MG63 (cell line): ENCODE measurements around the gene TBL1X. TPM values are rescaled to one million over a fixed set of nuclear protein-coding genes. Genes with fewer than 3 reads are reported as not detected.

ENCODE experiments used
- DNase-seq: peaks from one replicate; pipeline ENCODE4 v3.0.0-alpha.2; 2020
- H3K27me3 ChIP-seq: fragments of 250-450 bp; sonication (Bioruptor Pico); 2 replicates; pipeline ENCODE4 v1.5.1; 2020; ENCODE audit warnings: mild to moderate bottlenecking, moderate library complexity
- H3K36me3 ChIP-seq: fragments of 250-450 bp; sonication (Bioruptor Pico); 2 replicates; pipeline ENCODE4 v1.5.1; 2020; ENCODE audit warnings: mild to moderate bottlenecking, moderate library complexity
- H3K4me3 ChIP-seq: fragments of 250-450 bp; sonication (Bioruptor Pico); 2 replicates; pipeline ENCODE4 v1.5.1; 2020; ENCODE audit warnings: mild to moderate bottlenecking, moderate library complexity
- H3K9me3 ChIP-seq: fragments of 250-450 bp; sonication (Bioruptor Pico); 2 replicates; pipeline ENCODE4 v1.5.1; 2020; ENCODE audit warnings: mild to moderate bottlenecking, moderate library complexity
- total RNA-seq: library from RNA; depleted of rRNA; stranded (reverse); fragments of >200 nt; shearing (Covaris generic); gene quantifications from 2 replicates; pipeline ENCODE4 v1.2.3, GENCODE V29; 2014; ENCODE audit warnings: low replicate concordance

Gene TBL1X
- total RNA-seq, 1 experiment from 2014 or later = 4.3 TPM

DNA sequence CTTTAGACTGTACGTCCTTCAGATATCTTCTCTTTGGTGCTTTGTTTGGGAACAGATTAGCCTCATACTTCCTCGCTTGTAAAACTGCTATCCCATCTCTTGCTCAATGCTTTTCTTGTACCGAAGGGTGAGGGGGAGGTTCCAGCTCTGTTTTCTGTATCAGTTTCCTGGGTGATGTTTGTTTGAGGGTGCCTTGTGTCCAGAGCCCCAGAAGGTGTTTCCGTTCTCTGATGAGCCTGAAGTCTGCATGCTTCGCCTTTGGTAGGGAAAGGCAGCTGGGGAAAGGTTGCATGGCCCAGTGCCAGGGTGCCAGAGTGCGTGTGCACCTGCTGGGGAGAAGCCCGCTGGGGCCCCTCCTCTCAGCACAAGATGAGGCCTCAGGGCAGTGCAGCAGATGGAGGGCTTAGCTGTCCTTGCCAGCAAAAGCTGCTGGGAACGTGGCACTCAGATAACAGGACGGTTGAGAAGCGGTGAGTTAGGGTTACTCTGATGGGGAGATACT lies 73.7 kb downstream of the TBL1X start:
- H3K36me3 ChIP-seq = no peaks in the 10 kb centered on the region
- no peak for DNase-seq
- no peaks in the 10 kb centered on the region for H3K9me3 ChIP-seq
- no peaks in the 10 kb centered on the region for H3K27me3 ChIP-seq
- no peak overlapping the region for H3K4me3 ChIP-seq

DNA sequence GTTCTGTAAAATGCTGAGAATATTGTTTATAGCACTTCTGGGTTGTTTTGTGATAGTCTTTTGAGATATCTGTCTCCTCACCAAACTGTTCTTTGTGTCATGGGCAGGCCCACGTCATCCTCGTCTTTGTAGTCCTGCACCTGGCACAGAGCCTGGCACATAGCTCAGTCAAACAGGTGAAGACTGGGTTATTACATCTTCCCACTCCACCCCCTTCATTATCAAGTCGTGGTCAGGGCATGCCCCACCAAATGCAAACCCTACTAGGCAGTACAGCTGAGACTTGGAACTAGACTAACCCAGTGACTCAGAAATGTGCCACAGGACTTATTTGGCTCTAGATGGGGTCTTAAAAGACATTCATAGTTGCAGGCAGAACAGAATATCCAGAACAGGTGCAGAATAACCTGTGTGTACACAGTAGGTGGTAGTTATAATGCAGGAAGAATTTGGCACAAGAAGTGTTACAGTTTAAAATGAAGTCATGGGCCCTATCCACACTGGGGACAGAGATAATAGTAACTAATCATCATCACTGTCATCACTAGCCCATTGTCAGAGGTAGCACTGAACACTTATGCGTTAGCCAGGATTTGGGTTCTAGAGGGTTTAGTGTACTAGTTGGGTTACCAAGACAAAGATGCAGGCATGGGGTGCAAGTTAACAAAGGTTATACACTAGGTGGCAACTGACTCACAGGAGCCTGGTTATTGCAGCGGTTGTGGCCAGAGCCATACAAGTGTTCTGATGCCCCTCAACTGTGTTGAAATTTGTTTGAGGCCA lies 74.9 kb downstream of the TBL1X start:
- no peaks in the 10 kb centered on the region for H3K9me3 ChIP-seq
- H3K4me3 ChIP-seq = no peak overlapping the region
- no peak for DNase-seq
- H3K27me3 ChIP-seq = no peaks in the 10 kb centered on the region
- no peaks in the 10 kb centered on the region for H3K36me3 ChIP-seq

DNA sequence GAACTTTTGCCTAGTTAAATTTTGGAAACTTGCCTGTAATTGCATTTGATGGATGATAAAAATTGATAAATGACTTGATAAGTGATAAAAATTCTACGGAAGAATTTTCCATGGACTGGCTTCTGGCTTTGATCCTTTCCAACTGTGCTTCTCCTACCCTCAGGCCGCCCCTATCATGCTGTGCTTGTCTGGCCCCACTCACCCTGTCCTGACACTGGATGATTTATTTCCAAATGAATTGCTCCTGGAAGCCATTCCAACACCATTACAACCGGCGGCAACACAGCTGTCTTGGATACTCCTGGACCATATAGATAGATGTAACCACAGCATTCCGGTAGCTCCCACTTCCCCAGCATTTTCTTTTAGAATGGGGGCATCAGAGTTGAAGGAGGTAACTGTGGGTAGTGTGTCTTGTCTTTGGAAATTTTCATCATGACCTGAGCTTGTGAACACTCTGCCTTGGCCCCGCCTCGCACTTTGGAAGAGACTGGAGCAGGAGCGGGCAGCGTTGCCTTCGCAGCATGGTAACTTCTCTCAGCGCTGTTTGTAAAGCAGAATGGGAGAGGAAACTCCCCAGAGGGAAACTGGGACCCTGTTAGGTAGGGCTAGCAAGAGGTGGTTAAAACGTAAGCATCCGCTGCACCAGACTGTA lies 77.4 kb downstream of the TBL1X start:
- no peaks in the 10 kb centered on the region for H3K9me3 ChIP-seq
- no peaks in the 10 kb centered on the region for H3K36me3 ChIP-seq
- no peaks in the 10 kb centered on the region for H3K27me3 ChIP-seq
- no peak overlapping the region for H3K4me3 ChIP-seq
- no peak for DNase-seq

DNA sequence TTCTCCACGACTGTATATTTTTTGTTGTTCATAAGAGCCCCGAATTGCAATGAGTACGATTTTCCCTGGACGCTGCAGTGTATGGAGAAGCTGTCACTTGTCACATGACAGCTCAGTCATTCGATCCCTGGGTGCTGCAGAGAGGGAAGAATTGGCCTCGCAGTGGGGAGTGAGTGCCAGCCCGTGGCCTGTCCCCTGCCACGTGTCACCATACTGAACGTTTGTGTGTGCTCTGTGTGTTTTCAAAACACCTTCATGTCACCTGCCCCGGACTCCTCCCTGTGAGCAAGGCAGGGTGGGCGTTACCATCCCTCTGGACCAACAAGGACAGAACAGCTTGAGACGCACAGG lies 77.9 kb downstream of the TBL1X start:
- no peaks in the 10 kb centered on the region for H3K9me3 ChIP-seq

DNA sequence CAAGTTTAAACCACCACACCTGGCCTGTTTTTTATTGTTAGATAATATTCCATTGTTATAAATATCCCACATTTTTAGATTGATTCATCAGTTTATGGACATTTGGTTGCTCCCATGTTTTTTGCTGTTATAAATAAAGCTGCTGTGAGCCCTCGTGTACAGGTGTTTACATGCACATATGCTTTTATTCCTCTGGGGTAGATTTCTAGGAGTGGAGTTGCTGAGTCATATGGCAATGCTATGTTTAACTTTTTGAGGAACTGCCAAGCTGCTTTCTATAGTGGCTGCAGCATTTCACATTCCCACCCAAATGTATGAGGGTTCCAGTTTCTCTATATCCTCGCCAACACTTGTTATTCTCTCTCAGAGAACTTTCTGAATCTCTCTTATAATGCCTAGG lies 90.5 kb downstream of the TBL1X start:
- no peak for DNase-seq
- H3K4me3 ChIP-seq = no peak overlapping the region
- no peaks in the 10 kb centered on the region for H3K9me3 ChIP-seq
- no peaks in the 10 kb centered on the region for H3K27me3 ChIP-seq
- no peaks in the 10 kb centered on the region for H3K36me3 ChIP-seq

More for the DNA sequence above, 77.9 kb downstream of the TBL1X start:
- DNase-seq = no peak
- Histone ChIP-seq H3K36me3 (no peaks in the 10 kb centered on the region), H3K4me3 (no peak overlapping the region), H3K27me3 (no peaks in the 10 kb centered on the region)

DNA sequence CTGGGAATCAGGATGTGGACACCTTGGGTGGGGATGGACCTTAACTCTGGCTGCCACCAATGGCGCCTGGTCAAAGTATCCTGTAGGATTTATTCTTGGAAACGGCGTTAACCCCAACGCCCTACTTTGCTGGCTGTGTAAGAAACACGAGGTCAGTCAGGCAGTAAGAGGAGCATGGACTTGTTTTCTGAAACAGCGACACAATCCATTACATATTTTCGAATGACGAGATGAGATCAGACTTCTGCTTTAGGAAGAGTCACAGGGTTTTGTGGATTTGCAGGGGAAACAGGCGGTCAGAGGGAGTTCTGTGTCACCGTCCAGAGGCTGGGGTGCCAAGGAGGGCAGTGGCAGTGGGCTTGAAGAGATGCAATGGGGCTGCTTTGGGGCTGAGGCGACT lies 92.2 kb downstream of the TBL1X start:
- DNase-seq = no peak
- Histone ChIP-seq H3K4me3 (no peak overlapping the region), H3K36me3 (no peaks in the 10 kb centered on the region), H3K9me3 (no peaks in the 10 kb centered on the region), H3K27me3 (no peaks in the 10 kb centered on the region)

DNA sequence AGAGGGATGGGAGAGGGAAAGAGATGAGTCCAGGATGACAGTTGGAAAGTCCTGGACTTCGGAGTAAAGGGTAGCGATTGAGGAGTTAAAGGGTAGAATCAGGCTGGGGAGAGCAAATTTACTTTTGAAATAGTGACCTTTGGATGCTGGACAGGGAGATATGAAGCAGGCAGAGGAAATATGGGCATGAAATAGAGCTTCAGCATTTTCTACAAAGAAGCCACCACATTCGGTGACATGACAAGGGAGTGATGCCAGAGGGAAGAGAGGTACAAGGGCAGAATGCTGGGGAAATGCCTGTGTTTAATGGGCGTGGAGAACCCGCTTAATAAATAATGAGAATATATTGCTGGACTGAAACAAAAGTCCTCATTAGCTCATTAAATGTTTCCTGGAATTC lies 92.7 kb downstream of the TBL1X start:
- Histone ChIP-seq H3K4me3 (no peak overlapping the region), H3K9me3 (no peaks in the 10 kb centered on the region), H3K36me3 (no peaks in the 10 kb centered on the region), H3K27me3 (no peaks in the 10 kb centered on the region)
- no peak for DNase-seq

DNA sequence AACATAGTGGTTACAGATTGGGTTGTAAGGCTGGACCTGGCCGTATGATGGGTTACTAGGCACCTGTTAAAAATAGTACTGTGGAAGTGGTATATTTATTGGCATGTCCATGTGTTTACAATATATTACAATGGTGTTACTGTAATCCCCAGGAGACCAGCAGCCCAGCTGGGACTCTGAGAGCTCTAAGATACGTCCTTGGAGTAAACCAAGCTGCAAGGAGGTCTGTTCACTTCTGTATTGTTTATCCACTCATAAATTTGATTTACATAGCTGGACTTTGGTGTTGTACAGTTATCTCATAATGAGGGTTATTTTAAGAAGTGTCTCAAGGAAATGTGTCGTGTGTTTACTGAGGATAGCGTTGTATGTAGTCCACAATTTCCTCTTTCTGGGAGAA lies 93.8 kb downstream of the TBL1X start:
- no peaks in the 10 kb centered on the region for H3K27me3 ChIP-seq
- H3K9me3 ChIP-seq = no peaks in the 10 kb centered on the region
- DNase-seq = no peak
- H3K4me3 ChIP-seq = no peak overlapping the region
- H3K36me3 ChIP-seq = no peaks in the 10 kb centered on the region

DNA sequence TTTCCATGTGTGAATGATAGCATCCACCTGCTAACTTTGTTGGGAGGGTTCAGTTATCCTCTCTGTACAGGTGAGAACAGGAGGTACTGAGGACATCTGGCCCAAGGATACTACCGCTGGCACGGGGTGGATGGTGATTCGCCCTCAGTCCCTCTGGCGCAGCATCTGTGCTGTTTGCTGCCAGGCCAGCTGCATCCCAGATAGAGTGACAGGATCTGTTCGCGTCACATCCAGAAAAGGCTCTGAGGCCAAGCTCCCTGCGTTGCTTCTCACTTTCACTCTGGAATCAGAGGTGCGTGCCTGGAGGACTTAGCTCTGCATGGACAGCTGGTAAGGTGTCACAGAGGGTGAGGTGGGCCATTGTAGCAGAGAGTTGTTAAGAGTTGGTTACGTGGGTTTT lies 95.4 kb downstream of the TBL1X start:
- no peak for DNase-seq
- Histone ChIP-seq H3K36me3 (no peaks in the 10 kb centered on the region), H3K9me3 (no peaks in the 10 kb centered on the region), H3K4me3 (no peak overlapping the region), H3K27me3 (no peaks in the 10 kb centered on the region)

DNA sequence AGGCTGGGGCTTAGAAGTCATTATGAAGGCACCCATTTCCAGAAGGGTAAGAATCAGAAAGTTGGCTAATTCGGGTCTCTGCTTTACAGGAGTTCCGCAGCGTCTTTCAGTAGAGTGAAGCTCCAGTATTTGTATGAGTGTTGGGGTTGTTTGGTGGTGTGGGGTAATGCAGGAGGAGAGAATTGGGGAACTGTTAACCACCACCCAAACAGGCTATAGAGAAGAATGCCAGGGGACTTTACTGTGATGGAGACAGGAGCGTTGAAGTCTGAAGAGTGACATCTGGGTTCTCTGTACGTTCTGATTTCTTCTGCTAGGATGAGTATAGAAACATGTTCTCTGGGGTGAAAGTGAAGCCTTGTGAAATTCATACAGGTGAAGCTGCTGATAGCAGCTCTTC lies 96.3 kb downstream of the TBL1X start:
- H3K36me3 ChIP-seq = no peaks in the 10 kb centered on the region
- no peaks in the 10 kb centered on the region for H3K27me3 ChIP-seq
- no peaks in the 10 kb centered on the region for H3K9me3 ChIP-seq
- H3K4me3 ChIP-seq = no peak overlapping the region
- DNase-seq = no peak

DNA sequence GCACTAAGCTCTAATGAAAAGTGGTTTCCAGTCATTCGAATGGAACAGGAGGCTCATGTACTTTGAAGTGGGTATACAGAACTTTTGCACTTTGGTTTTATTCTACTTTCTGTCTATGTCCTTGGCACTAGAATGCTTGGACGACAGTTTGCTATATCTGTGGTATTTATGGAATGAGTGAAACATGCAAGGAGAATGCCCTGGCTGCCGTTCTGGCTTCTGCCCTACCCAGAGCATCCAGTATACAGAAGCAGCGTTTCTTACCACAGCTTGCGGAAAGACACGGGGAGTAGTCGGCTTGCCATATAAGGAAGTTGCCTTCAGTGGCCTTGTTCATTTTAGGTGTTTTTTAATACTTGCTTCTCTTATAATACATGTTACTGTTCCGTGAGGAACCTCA lies 98.0 kb downstream of the TBL1X start:
- Histone ChIP-seq H3K9me3 (no peaks in the 10 kb centered on the region), H3K36me3 (no peaks in the 10 kb centered on the region), H3K27me3 (no peaks in the 10 kb centered on the region), H3K4me3 (no peak overlapping the region)
- DNase-seq = peak; percentile 89

DNA sequence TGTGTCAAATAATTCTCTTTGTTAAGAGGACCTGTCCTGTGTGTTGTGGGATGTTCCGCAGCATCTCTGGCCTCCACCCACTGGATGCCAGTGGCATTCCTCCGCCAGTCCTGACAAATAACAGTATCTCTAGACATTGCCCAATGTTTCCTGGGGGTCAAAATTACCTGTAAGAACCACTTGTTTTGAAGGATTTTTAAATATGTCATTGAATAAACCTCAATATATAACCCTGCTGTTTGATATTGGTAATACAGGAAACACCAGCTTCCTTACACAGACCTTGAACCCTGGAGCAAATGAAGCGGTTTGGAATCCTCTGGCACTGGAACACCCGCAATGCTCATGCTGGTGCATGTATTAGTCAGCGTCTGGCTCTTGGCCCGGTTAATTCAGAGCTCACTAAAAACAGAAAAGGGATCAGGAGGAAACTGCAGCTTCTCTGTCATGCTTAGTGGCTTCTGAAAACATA lies 101.3 kb downstream of the TBL1X start:
- Histone ChIP-seq H3K4me3 (no peak overlapping the region), H3K27me3 (no peaks in the 10 kb centered on the region), H3K9me3 (no peaks in the 10 kb centered on the region), H3K36me3 (no peaks in the 10 kb centered on the region)
- DNase-seq = peak; percentile 93

DNA sequence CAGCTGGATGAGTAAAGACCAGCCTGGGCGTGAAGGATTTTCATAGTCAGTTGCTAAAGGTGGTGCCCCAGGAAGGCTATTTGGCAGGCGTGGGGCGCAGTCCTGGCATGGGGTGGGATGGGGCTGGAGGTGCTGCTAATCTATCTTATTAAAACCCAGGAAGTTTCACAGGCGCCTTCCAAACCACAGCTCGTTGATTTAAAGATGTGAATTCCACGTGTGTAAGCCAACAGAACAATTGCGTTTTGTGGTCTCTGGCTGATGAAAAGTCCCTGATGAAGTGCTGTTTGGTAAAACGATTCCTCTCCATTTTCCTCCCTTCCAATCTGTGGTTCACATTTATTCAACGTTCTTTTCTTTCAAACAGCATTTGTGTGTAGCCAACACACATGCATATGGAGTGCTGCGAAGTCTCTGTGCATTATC lies 105.0 kb downstream of the TBL1X start:
- Histone ChIP-seq H3K4me3 (no peak overlapping the region), H3K9me3 (no peaks in the 10 kb centered on the region), H3K27me3 (no peaks in the 10 kb centered on the region), H3K36me3 (no peaks in the 10 kb centered on the region)
- peak; percentile 85 for DNase-seq

DNA sequence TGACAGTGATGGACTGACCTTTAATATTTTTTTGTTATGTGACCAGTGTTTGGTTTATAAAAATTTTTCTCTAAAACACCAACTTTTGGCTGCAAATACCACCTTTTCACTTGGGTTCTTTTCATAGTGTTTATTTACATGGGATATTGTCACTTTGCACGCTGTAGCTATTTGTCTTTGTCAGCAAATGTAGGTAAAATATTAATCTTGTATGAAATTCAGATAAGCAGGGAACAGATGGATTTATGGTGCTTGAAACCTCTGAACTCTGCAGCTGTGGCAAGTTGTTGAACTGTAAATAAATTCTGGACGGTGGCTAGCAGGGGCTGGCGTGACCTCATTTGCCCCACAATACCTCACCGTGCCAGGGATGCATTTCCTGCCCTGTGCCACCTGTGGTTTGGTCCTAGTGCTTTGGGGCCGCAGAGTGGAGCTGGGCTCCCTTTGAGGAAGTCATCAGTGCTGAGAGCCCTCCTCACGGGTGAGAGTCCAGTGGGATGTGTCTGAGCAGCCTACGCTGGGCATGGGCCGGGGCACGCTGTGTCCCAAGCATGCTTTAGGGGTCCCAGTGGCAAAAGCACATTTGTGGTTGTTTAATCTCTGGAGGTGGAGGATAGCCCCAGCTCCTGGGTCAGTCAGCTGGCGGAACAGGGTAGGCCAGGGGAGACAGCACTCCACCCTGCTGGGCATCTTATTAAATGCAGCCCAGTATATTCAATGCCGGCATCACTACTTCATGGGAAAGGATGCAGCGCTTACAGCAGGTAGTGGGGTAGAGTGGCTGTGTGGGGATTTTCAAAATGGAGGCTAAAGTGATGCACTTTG lies 108.6 kb downstream of the TBL1X start:
- Histone ChIP-seq H3K36me3 (no peaks in the 10 kb centered on the region), H3K9me3 (no peaks in the 10 kb centered on the region), H3K4me3 (no peak overlapping the region), H3K27me3 (no peaks in the 10 kb centered on the region)
- DNase-seq = no peak

DNA sequence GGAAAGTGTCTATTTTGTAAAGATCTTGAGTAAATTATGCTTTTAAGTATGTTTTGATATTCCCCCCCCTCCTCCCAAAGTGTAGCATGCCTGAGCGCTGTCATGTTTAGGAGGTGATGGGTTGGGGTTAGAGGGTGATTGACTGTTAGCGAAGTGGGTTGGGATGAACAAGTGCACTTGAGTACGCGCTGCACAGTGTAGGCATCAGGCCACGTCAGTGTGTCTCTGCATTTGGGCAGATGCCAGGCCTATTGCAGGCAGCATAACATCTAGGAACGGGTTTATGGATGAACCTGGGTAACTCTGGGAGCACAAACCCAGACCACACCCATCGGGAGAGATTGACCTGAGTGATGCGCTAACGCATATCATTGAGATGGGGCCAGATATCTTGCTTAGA lies 111.2 kb downstream of the TBL1X start:
- H3K4me3 ChIP-seq = no peak overlapping the region
- H3K27me3 ChIP-seq = no peaks in the 10 kb centered on the region
- no peaks in the 10 kb centered on the region for H3K36me3 ChIP-seq
- H3K9me3 ChIP-seq = no peaks in the 10 kb centered on the region
- no peak for DNase-seq

DNA sequence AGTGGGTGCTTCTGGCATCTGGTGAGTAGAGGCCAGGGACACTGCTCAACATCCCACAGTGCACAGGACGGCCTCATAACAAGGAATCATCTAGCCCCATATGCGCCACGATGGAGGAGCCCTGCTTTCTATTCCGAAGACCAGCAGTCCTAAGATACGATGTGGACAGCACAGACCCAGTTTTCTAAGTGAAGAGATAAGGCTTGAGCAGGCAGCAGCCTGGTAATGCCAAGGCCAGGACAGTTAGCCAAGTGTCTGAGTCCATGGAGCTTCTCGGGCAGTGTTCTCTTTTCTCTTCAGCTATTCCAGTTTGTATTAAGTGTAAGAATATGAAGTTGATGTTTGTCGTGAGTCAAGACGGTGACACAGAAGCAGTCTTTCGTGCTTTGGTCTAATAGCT lies 112.7 kb downstream of the TBL1X start:
- Histone ChIP-seq H3K27me3 (no peaks in the 10 kb centered on the region), H3K36me3 (no peaks in the 10 kb centered on the region), H3K9me3 (no peaks in the 10 kb centered on the region), H3K4me3 (no peak overlapping the region)
- DNase-seq = no peak

DNA sequence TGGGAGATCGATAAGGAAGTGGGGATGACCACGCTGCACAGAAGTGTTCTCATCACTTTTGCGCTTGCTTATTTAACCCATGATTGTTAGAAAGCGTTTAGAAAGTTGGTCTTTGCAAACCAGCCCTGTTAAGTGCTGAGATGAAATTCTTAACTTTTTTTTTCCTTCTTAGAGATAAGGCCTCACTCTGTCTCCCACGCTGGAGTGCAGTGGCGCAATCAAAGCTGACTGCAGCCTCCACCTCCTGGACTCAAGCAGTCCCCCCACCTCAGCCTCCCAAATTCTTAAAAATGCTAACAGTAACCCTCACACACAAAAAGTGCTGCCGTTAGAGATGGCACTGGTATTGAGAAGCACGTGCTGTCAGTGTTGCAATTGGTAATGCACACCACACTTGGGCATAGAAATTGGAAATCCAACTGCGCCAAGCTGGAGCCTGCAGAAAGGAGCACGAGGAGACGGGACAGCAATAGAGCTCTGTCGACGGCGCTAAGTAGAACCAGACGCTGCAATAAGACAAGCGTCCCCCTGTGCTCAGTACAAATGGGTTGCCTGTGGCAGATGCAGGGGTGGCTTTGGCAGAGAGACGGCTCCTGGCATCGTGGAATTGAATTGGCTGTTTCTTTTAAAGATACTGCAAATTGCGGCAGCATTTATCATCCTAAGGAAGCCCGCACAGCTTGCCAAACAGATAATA lies 113.4 kb downstream of the TBL1X start:
- DNase-seq = no peak
- H3K9me3 ChIP-seq = no peaks in the 10 kb centered on the region
- no peaks in the 10 kb centered on the region for H3K36me3 ChIP-seq
- H3K4me3 ChIP-seq = no peak overlapping the region
- no peaks in the 10 kb centered on the region for H3K27me3 ChIP-seq
